NCI-H1417 (cell line): ENCODE results near the gene PLEK.
"Not testable (repeated sequence)": the region's sequence is repeated elsewhere in the genome, so short reads cannot be mapped to it uniquely, and the experiment has no call there.

Experiments used
- DNase-seq, 3 experiments: peaks; one replicate each; lab custom pipeline; 2025; lab: John Stamatoyannopoulos, UW

The PLEK gene

DNA sequence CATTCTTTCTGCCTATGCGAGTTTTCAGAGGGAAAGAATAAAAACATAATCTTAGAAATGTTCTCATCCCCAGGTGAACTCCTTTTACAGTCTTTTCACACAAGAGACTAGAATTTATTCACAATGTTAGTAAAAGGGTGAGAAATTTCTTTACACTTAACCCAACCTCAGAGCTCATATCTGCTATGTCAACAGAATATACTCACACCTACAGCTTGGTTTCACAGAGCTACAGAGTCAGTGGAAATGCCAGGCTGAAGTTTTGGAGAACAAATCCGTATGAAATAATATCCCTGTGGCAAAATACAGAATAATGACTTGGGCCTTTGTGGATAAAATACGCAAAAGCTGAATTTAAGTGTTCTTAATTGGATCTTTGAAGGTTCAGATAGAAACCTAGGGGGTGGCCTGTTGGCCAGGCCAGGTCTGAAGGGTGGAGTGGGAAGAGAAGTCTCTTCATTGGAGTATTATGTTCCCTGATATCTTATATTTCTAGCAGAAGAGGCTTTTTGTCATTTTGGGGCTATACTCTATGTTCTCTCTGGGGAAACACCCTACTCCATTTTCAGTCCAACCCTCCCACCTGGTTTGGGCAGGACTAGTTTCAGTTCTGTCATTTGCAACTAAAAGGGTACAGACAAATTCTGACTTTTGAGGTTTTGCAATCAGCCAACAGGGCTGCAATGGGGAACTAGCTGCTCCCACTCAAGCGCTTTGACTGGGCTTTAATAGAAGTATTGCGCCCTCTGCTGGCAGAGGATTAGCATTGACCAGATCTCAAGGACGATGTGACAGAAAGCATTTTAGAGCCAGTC, 76.3 kb downstream of the PLEK start:
- DNase-seq, result peak; percentile 75 to 95 (median 91)

DNA sequence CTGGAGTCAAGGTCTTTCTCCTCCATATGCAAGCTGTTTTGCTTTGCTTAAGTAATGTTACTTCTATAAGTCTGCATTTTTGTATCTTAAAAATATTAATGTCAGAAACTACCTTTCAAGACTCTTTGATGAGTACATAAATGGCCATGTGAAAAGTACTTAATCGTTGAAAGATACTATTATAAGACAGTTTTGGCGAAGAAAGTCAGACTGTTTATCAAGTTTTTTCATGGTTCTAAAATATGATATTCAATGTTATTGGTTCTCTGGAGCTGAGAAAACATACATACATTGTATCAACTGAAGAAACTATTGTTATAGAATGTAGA, 76.9 kb downstream of the PLEK start:
- no peak for DNase-seq

DNA sequence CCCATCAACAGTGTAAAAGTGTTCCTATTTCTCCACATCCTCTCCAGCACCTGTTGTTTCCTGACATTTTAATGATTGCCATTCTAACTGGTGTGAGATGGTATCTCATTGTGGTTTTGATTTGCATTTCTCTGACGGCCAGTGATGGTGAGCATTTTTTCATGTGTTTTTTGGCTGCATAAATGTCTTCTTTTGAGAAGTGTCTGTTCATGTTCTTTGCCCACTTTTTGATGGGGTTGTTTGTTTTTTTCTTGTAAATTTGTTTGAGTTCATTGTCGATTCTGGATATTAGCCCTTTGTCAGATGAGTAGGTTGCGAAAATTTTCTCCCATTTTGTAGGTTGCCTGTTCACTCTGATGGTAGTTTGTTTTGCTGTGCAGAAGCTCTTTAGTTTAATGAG, 81.3 kb downstream of the PLEK start:
- not testable (repeated sequence) for DNase-seq
